HepG2 (cell line): ENCODE data around the gene RFC2. TPM values are rescaled to one million over a fixed set of nuclear protein-coding genes. Genes with fewer than 3 reads are reported as not detected.

Experiments used
- FOXC1 ChIP-seq: sonication (generic); formaldehyde crosslinking; IDR thresholded peaks from 2 replicates; pipeline ENCODE4 v1.8.0; 2022; ENCODE audit warnings: mild to moderate bottlenecking, missing genetic modification reagents, borderline replicate concordance
- HMG20A ChIP-seq: IDR thresholded peaks from 2 replicates; pipeline ENCODE4 v1.6.1; 2016; ENCODE audit warnings: borderline replicate concordance
- HOXA9 ChIP-seq: sonication (generic); formaldehyde crosslinking; IDR thresholded peaks from 2 replicates; pipeline ENCODE4 v1.8.1; 2022; ENCODE audit warnings: missing genetic modification reagents, mild to moderate bottlenecking, moderate library complexity, borderline replicate concordance
- NFE2L2 ChIP-seq: fragments of 150-350 bp; IDR thresholded peaks from 2 replicates; pipeline ENCODE4 v1.6.1; 2014; ENCODE audit warnings: low read length
- PCBP2 ChIP-seq: fragments of 200-400 bp; formaldehyde crosslinking; optimal IDR thresholded peaks from 2 replicates; pipeline ENCODE3; 2018; ENCODE audit warnings: low read length, low read depth; ENCODE audit not compliant: poor library complexity, severe bottlenecking
- PHF8 ChIP-seq: sonication (generic); formaldehyde crosslinking; IDR thresholded peaks from 2 replicates; pipeline ENCODE4 v1.5.0; 2020; ENCODE audit warnings: missing genetic modification reagents
- RBAK ChIP-seq: sonication (generic); formaldehyde crosslinking; IDR thresholded peaks from 2 replicates; pipeline ENCODE4 v1.5.1; 2020; ENCODE audit warnings: mild to moderate bottlenecking, missing genetic modification reagents
- RFX5 ChIP-seq: IDR thresholded peaks from 2 replicates; pipeline ENCODE4 v1.6.1; 2011; ENCODE audit warnings: low read depth, low read length, improper control_type of control experiment
- SP5 ChIP-seq: IDR thresholded peaks from 2 replicates; pipeline ENCODE4 v1.6.1; 2016; ENCODE audit warnings: low read depth, borderline replicate concordance
- TARDBP ChIP-seq: sonication (generic); formaldehyde crosslinking; IDR thresholded peaks from 2 replicates; pipeline ENCODE4 v1.8.0; 2022; ENCODE audit warnings: mild to moderate bottlenecking, missing genetic modification reagents
- TCF7 ChIP-seq: sonication (generic); IDR thresholded peaks from 2 replicates; pipeline ENCODE4 v1.6.1; 2016; ENCODE audit warnings: antibody characterized with exemption, low read depth
- ZBTB7A ChIP-seq: sonication (generic); formaldehyde crosslinking; IDR thresholded peaks from 2 replicates; pipeline ENCODE4 v1.8.0; 2022; ENCODE audit warnings: mild to moderate bottlenecking, missing genetic modification reagents
- ZNF264 ChIP-seq: sonication (generic); formaldehyde crosslinking; IDR thresholded peaks from 2 replicates; pipeline ENCODE4 v1.4.0; 2020; ENCODE audit warnings: missing genetic modification reagents
- ZNF350 ChIP-seq: sonication (generic); formaldehyde crosslinking; IDR thresholded peaks from 2 replicates; pipeline ENCODE4 v1.4.0; 2020; ENCODE audit warnings: mild to moderate bottlenecking, low read depth, missing genetic modification reagents, borderline replicate concordance
- ZNF749 ChIP-seq: sonication (generic); formaldehyde crosslinking; IDR thresholded peaks from 2 replicates; pipeline ENCODE4 v1.8.0; 2022; ENCODE audit warnings: mild to moderate bottlenecking, missing genetic modification reagents, moderate library complexity, borderline replicate concordance
- ZNF761 ChIP-seq: sonication (generic); formaldehyde crosslinking; conservative IDR thresholded peaks from 2 replicates; pipeline ENCODE4 v1.4.0; 2020; ENCODE audit warnings: mild to moderate bottlenecking, missing genetic modification reagents
- ZNF790 ChIP-seq: sonication (generic); formaldehyde crosslinking; IDR thresholded peaks from 2 replicates; pipeline ENCODE4 v1.8.0; 2022; ENCODE audit warnings: missing genetic modification reagents, mild to moderate bottlenecking, borderline replicate concordance
- ZSCAN21 ChIP-seq: sonication (generic); formaldehyde crosslinking; IDR thresholded peaks from 2 replicates; pipeline ENCODE4 v1.8.0; 2022; ENCODE audit warnings: mild to moderate bottlenecking, missing genetic modification reagents, moderate library complexity, borderline replicate concordance
- polyA plus RNA-seq, 8 experiments: library from polyadenylated mRNA; depleted of rRNA in 3 of 8; stranded (reverse) in 7 of 8; unstranded in 1 of 8; fragments of >200 nt; fragmentation: Illumina TruSeq in 4 of 8; extraction: Trizol in 4 of 8; gene quantifications; 2 replicates each; pipeline versions ENCODE4 v1.2.1 to v1.2.3, GENCODE V29; 2011 to 2016; ENCODE audit warnings: low read depth in 4 of 8, missing spikeins in 1 of 8, mixed read lengths in 1 of 8; ENCODE audit not compliant: insufficient read depth in 1 of 8
- total RNA-seq, 5 experiments: library from RNA; depleted of rRNA; stranded (reverse); fragments of >200 nt; fragmentation: Illumina TruSeq; extraction: Trizol; gene quantifications; 2 replicates each; pipeline ENCODE4 v1.2.3, GENCODE V29; 2016; ENCODE audit warnings: low read depth in 1 of 5
- TF ChIP-seq, protein P1 (sequence below): sonication (generic); formaldehyde crosslinking; IDR thresholded peaks from 2 replicates; pipeline ENCODE4 v1.4.0; 2020; ENCODE audit warnings: missing genetic modification reagents
- TF ChIP-seq, protein P2 (sequence below): IDR thresholded peaks from 2 replicates; pipeline ENCODE4 v1.6.1; 2012; ENCODE audit warnings: inconsistent platforms
- TF ChIP-seq, protein P3 (sequence below): sonication (generic); formaldehyde crosslinking; conservative IDR thresholded peaks from 2 replicates; pipeline ENCODE4 v1.8.0; 2022; ENCODE audit warnings: missing genetic modification reagents
- TF ChIP-seq, protein P4 (sequence below): sonication (generic); formaldehyde crosslinking; IDR thresholded peaks from 2 replicates; pipeline ENCODE4 v1.5.1; 2020; ENCODE audit warnings: missing genetic modification reagents, mild to moderate bottlenecking, borderline replicate concordance

RFC2 gene
- total and polyA plus RNA-seq, 2 of the 13 experiments (the other 11 are each of a cell fraction or from before 2014, with no cell fraction given) = 14.6 to 43.5 TPM

DNA sequence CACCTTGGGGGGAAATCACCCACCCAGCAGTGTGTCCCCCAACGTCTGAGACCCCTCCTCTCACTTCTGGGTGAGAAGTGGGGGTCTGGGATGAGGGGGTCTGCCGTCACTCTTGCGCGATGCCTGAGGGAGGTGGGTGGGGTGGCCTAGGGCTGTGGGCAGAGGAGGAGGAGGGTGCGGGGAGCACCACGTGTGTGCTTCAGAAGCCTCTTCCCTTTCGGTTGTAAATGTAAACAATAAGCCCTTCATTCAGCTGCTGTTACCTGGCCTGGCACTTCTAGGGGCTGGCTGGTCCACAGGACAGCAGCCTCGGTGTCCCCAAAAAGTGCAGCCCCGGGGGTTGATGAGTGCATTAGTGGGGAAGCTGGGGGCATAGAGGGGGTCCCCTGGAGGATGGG, 36.4 kb upstream of the RFC2 start (continued):
- TF ChIP-seq HOXA9 (CRISPR knock-in tag) (no peak), ZNF790 (CRISPR knock-in tag) (no peak), FOXC1 (CRISPR knock-in tag) (no peak), TARDBP (no peak), ZNF761 (CRISPR knock-in tag) (no peak), ZSCAN21 (CRISPR knock-in tag) (no peak), TCF7 (no peak), RFX5 (no peak), ZBTB7A (no peak), RBAK (CRISPR knock-in tag) (no peak), ZNF749 (CRISPR knock-in tag) (no peak), SP5 (CRISPR knock-in tag) (no peak), PCBP2 (no peak), NFE2L2 (no peak), ZNF264 (CRISPR knock-in tag) (no peak), HMG20A (CRISPR knock-in tag) (no peak), PHF8 (CRISPR knock-in tag) (peak; percentile 38; the same call in 1 of the 2 replicates), ZNF350 (CRISPR knock-in tag) (peak; percentile 45)
- TF ChIP-seq, protein P1, sequence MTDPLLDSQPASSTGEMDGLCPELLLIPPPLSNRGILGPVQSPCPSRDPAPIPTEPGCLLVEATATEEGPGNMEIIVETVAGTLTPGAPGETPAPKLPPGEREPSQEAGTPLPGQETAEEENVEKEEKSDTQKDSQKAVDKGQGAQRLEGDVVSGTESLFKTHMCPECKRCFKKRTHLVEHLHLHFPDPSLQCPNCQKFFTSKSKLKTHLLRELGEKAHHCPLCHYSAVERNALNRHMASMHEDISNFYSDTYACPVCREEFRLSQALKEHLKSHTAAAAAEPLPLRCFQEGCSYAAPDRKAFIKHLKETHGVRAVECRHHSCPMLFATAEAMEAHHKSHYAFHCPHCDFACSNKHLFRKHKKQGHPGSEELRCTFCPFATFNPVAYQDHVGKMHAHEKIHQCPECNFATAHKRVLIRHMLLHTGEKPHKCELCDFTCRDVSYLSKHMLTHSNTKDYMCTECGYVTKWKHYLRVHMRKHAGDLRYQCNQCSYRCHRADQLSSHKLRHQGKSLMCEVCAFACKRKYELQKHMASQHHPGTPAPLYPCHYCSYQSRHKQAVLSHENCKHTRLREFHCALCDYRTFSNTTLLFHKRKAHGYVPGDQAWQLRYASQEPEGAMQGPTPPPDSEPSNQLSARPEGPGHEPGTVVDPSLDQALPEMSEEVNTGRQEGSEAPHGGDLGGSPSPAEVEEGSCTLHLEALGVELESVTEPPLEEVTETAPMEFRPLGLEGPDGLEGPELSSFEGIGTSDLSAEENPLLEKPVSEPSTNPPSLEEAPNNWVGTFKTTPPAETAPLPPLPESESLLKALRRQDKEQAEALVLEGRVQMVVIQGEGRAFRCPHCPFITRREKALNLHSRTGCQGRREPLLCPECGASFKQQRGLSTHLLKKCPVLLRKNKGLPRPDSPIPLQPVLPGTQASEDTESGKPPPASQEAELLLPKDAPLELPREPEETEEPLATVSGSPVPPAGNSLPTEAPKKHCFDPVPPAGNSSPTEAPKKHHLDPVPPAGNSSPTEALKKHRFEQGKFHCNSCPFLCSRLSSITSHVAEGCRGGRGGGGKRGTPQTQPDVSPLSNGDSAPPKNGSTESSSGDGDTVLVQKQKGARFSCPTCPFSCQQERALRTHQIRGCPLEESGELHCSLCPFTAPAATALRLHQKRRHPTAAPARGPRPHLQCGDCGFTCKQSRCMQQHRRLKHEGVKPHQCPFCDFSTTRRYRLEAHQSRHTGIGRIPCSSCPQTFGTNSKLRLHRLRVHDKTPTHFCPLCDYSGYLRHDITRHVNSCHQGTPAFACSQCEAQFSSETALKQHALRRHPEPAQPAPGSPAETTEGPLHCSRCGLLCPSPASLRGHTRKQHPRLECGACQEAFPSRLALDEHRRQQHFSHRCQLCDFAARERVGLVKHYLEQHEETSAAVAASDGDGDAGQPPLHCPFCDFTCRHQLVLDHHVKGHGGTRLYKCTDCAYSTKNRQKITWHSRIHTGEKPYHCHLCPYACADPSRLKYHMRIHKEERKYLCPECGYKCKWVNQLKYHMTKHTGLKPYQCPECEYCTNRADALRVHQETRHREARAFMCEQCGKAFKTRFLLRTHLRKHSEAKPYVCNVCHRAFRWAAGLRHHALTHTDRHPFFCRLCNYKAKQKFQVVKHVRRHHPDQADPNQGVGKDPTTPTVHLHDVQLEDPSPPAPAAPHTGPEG (CRISPR knock-in tag) = peak; percentile 11; the same call in 1 of the 2 replicates
- TF ChIP-seq, protein P2, sequence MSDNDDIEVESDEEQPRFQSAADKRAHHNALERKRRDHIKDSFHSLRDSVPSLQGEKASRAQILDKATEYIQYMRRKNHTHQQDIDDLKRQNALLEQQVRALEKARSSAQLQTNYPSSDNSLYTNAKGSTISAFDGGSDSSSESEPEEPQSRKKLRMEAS = peak; percentile 44
- TF ChIP-seq, protein P3, sequence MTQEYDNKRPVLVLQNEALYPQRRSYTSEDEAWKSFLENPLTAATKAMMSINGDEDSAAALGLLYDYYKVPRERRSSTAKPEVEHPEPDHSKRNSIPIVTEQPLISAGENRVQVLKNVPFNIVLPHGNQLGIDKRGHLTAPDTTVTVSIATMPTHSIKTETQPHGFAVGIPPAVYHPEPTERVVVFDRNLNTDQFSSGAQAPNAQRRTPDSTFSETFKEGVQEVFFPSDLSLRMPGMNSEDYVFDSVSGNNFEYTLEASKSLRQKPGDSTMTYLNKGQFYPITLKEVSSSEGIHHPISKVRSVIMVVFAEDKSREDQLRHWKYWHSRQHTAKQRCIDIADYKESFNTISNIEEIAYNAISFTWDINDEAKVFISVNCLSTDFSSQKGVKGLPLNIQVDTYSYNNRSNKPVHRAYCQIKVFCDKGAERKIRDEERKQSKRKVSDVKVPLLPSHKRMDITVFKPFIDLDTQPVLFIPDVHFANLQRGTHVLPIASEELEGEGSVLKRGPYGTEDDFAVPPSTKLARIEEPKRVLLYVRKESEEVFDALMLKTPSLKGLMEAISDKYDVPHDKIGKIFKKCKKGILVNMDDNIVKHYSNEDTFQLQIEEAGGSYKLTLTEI (CRISPR knock-in tag) = no peak
- TF ChIP-seq, protein P4, sequence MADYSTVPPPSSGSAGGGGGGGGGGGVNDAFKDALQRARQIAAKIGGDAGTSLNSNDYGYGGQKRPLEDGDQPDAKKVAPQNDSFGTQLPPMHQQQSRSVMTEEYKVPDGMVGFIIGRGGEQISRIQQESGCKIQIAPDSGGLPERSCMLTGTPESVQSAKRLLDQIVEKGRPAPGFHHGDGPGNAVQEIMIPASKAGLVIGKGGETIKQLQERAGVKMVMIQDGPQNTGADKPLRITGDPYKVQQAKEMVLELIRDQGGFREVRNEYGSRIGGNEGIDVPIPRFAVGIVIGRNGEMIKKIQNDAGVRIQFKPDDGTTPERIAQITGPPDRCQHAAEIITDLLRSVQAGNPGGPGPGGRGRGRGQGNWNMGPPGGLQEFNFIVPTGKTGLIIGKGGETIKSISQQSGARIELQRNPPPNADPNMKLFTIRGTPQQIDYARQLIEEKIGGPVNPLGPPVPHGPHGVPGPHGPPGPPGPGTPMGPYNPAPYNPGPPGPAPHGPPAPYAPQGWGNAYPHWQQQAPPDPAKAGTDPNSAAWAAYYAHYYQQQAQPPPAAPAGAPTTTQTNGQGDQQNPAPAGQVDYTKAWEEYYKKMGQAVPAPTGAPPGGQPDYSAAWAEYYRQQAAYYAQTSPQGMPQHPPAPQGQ (CRISPR knock-in tag) = no peak
